OCI-LY1 (cell line): ENCODE results near the gene SPATA9.

Experiments
- EZH2 ChIP-seq: fragments of 200-600 bp; sonication (generic), shearing (Covaris generic); IDR thresholded peaks from 2 replicates; pipeline ENCODE4 v1.8.0; 2017; ENCODE audit warnings: borderline replicate concordance, mixed run types, mild to moderate bottlenecking, antibody characterized with exemption, low read length, moderate library complexity, mixed read lengths
- TF ChIP-seq, protein P1 (sequence below): fragments of 200-600 bp; sonication (generic), shearing (Covaris generic); IDR thresholded peaks from 2 replicates; pipeline ENCODE4 v1.5.1; 2017; ENCODE audit warnings: mild to moderate bottlenecking, antibody characterized with exemption, low read length, moderate library complexity, mixed read lengths

- TF ChIP-seq, protein P1, sequence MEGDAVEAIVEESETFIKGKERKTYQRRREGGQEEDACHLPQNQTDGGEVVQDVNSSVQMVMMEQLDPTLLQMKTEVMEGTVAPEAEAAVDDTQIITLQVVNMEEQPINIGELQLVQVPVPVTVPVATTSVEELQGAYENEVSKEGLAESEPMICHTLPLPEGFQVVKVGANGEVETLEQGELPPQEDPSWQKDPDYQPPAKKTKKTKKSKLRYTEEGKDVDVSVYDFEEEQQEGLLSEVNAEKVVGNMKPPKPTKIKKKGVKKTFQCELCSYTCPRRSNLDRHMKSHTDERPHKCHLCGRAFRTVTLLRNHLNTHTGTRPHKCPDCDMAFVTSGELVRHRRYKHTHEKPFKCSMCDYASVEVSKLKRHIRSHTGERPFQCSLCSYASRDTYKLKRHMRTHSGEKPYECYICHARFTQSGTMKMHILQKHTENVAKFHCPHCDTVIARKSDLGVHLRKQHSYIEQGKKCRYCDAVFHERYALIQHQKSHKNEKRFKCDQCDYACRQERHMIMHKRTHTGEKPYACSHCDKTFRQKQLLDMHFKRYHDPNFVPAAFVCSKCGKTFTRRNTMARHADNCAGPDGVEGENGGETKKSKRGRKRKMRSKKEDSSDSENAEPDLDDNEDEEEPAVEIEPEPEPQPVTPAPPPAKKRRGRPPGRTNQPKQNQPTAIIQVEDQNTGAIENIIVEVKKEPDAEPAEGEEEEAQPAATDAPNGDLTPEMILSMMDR = no peak
- no peak for TF ChIP-seq EZH2
These were observed at the start of gene SPATA9 for GRCh38 chr5:95682891-95683290.
